CD1c-positive myeloid dendritic cell (primary cell): ENCODE data around the gene SMG9.

Source experiments
- DNase-seq: peaks from one replicate; pipeline ENCODE4 v3.0.0-alpha.2; 2016; ENCODE audit errors: extremely low spot score

SMG9 gene

GRCh38 chr19:43752287-43752875, 2.4 kb downstream of the SMG9 start:
- no peak for DNase-seq

GRCh38 chr19:43751466-43752220, 3.1 kb downstream of the SMG9 start:
- no peak for DNase-seq

GRCh38 chr19:43749898-43750297, 4.9 kb downstream of the SMG9 start:
- DNase-seq, result no peak

- no peak for DNase-seq
Observed at GRCh38 chr19:43749152-43749551, 5.6 kb downstream of the SMG9 start.

- DNase-seq, result no peak
Observed at GRCh38 chr19:43748685-43749084, 6.1 kb downstream of the SMG9 start.

- DNase-seq, result no peak
Observed at GRCh38 chr19:43748205-43748594, 6.6 kb downstream of the SMG9 start.

GRCh38 chr19:43747557-43748204, 7.1 kb downstream of the SMG9 start:
- DNase-seq, result no peak

GRCh38 chr19:43743059-43743458, 11.7 kb downstream of the SMG9 start:
- DNase-seq, result no peak

GRCh38 chr19:43741075-43741825, 13.5 kb downstream of the SMG9 start:
- no peak for DNase-seq

GRCh38 chr19:43739439-43740235, 15.1 kb downstream of the SMG9 start:
- no peak for DNase-seq

- peak; percentile 59 for DNase-seq
Observed at GRCh38 chr19:43738780-43739211, 16.0 kb downstream of the SMG9 start.

GRCh38 chr19:43735957-43736356, 18.8 kb downstream of the SMG9 start:
- DNase-seq, result no peak

GRCh38 chr19:43735013-43735412, 19.7 kb downstream of the SMG9 start:
- DNase-seq, result no peak

GRCh38 chr19:43731846-43732245, 22.9 kb downstream of the SMG9 start:
- DNase-seq, result no peak

GRCh38 chr19:43731346-43731745, 23.4 kb downstream of the SMG9 start:
- DNase-seq, result no peak

- no peak for DNase-seq
Observed at GRCh38 chr19:43729919-43730318, 24.8 kb downstream of the SMG9 start.

GRCh38 chr19:43727593-43727853, 27.2 kb downstream of the SMG9 start:
- DNase-seq, result no peak

GRCh38 chr19:43726736-43727592, 27.8 kb downstream of the SMG9 start:
- peak; percentile 56 for DNase-seq

- DNase-seq, result peak; percentile 59
Observed at GRCh38 chr19:43725468-43725867, 29.3 kb downstream of the SMG9 start.

- DNase-seq, result no peak
Observed at GRCh38 chr19:43724896-43725295, 29.9 kb downstream of the SMG9 start.

- peak; percentile 22 for DNase-seq
Observed at GRCh38 chr19:43723588-43723987, 31.2 kb downstream of the SMG9 start.
